ENCODE results near the gene SIAH1.

DNA sequence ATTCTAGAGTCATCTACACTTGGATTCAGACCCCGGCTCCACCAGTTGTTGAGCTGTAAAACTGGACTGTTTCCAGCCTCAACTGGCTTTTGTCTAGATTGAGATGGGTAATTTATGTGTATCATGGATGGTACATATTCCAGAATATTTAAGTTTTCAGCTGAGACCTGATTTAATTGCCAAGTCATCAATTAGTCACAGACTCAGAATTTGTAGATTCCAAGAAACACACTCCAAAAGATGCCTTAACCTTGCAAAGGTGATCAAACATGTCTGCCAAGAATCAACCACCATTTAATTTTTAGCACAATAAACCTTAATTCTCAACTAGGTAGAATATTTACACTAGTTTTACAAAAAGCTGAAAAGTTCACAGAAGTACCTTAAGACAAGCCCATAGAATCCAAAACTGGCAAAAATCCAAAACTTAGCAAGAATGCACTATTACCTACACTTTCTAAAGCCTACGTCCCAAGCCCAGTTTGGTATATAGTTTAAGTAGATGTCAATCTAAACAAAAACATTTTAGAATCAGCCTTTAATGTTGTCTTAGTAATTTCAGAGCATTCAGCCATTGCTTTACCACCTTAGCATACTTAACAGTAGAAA lies 17.7 kb downstream of the SIAH1 start:
- no peak for TF ChIP-seq CTCF (IDR thresholded peaks at IDR 0.05)
- no peak for TF ChIP-seq POLR2A (IDR thresholded peaks at IDR 0.05)
